RCC 7860 (cell line): ENCODE measurements around the gene NAALADL2.
"Not testable (repeated sequence)": the region's sequence is repeated elsewhere in the genome, so short reads cannot be mapped to it uniquely, and the experiment has no call there.

Experiments used
- DNase-seq: peaks from one replicate; pipeline ENCODE4 v3.0.0-alpha.2; 2015; ENCODE audit warnings: low spot score
- FAIRE-seq: peaks from 2 replicates; lab custom pipeline; 2012; peaks lifted over from hg19 to GRCh38; lab: Jason Lieb, UNC

The NAALADL2 gene

DNA sequence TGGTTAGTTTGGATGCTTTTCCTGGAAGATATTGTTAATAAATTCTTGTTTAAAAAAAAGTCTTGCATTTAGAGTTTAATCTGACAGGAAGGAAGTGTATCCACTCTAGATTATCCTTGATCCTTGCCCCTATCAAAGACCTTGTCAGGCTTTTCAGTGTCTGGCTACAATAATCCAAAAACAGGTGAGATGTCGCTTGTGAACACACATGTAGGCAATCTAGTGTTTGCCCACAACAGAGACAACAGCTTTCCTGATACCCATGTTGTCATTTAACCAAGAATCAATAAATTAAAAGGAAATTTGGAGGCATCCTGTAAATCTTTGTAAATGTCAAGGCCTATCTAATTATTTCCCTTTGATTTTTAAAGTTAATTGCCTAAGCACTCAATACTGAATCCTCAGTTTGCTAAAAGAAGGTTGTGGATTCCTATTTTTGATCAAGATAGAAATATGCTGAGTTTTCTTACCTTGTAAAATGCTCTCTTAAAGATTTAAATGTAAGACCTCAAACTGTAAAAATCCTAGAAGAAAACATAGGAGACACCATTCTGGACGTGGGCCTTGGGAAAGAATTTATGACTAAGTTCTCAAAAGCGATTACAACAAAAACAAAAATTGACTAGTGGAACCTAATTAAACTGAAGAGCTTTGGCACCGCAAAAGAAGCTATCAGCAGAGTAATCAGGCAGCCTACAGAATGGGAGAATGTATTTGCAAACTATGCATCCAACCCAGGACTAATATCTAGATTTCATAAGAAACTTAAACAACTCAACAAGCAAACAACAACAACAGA lies 207.7 kb downstream of the NAALADL2 start:
- no peak for DNase-seq
- no peak for FAIRE-seq

DNA sequence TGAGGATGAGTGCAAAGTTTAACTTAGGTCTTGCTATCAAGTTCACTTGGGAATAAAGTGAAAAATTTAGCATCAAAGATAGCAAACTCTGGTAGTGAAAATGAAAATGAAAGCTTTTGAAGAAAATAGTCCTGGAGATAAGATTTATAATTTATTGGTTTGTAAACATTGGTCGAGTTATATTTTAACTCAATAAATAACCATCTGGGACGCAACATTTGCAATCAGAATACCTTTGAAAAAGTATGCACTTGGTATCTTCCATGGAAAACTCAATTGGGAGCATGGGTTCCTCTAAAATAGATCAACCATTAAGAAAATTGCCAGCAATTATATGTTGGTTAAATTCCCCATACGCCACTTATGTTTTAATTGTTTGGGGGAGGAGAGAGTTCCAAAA lies 209.5 kb downstream of the NAALADL2 start:
- FAIRE-seq, result no peak
- no peak for DNase-seq

GRCh38 chr3:175070946-175071345 lies 211.8 kb downstream of the NAALADL2 start:
- DNase-seq (no peak), FAIRE-seq (no peak)

DNA sequence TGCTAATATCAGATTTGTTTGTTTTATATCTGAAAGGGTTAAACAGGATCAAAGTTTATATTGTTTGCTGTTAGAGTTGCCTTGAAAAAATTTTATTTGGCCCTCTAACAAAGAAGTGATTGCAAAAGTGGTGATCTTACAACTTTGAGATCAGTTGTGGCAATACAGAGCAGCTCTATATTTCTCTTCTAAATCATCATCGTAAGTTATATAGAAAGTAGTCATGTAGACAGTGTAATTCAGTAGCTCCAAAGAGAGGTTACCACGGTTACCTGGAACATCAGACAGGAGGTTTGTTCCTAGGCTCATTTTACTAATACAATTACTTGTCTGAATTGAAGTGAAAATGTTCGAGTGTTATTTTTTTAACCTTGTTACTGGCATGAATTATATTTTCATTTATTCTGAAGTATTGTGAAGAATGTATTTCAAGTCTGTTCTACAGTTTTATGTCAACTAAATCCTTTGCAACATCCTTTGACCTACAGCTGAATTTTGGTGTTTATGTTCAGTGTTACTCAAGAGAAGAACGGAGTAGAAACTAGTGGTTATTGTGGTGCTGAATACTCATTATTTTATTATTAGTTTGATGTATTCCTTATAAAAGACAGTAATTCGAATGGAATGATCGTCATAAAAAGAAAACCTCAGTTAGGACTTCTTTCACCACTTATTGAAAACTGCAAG lies 214.2 kb downstream of the NAALADL2 start:
- DNase-seq, result no peak

GRCh38 chr3:175075269-175075668 lies 216.1 kb downstream of the NAALADL2 start:
- DNase-seq, result no peak
- no peak for FAIRE-seq

More for the DNA sequence above, 214.2 kb downstream of the NAALADL2 start:
- no peak for FAIRE-seq

DNA sequence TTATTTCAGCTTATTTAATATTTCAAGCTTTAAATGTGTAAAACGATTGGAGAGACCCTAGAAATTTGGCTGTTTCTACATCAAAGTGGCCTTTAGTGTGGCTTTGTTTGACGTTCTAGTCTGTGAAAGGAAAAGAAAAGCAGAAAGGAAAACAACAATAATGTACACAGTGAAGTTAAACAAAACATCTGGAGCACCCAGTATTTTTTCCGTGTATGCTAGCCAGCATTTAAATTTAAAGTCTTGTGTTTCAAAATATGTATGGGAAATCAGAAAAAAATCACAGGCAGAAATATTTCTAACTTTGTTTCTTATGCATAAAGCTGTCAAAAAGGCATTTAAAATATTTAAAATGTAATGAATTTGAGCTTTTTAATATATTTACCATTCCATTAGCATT lies 218.1 kb downstream of the NAALADL2 start:
- DNase-seq (no peak), FAIRE-seq (no peak)

- FAIRE-seq, result no peak
Measured at GRCh38 chr3:175082631-175083030, 223.5 kb downstream of the NAALADL2 start.

DNA sequence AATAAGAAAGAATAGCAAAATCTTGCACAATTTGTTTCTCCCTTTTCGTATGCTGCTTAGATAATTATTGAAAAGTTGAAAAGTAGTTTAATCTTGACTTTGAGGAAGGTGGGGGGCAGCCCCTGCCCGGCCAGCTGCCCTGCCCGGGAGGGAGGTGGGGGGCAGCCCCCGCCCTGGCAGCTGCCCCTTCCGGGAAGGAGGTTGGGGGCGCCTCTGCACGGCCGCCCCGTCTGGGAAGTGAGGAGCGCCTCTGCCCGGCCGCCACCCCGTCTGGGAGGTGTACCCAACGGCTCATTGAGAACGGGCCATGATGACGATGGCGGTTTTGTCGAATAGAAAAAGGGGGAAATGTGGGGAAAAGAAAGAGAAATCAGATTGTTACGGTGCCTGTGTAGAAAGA lies 228.0 kb downstream of the NAALADL2 start:
- DNase-seq, FAIRE-seq: not testable (repeated sequence)

More at GRCh38 chr3:175082631-175083030, 223.5 kb downstream of the NAALADL2 start:
- DNase-seq, result no peak

- FAIRE-seq (no peak), DNase-seq (no peak)
Measured at GRCh38 chr3:175088766-175089380, 229.7 kb downstream of the NAALADL2 start.

DNA sequence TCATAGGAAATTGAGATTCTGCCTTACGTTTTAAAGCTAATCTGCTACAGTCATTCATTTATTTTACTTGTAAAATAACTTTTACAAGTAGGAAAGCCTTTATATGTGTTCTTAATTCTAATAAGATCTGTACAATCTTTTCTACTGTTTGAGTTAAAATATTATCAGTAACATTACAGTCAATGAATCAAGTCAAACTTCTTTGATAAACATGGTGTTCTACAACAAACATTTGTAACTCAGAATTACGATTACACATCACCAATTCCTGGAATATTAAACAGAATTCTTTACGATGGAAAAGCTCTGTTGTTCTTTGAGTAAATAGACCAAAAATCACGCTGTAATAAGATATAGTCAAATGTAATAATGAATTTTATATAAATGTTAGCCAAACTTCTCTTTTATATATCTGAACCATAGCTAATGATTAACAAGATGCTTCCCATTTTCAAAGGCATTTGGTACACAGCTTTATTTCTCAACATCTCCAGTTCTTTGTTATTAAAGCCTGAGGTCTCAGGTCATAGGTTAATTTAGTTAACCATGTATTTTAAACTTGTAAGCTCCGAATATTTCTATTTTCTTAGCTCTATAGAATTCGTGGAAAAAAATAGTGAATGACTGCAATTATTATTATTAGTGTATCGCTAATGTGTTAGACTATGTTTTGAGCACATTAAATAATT lies 232.4 kb downstream of the NAALADL2 start:
- DNase-seq, result no peak
- no peak for FAIRE-seq

DNA sequence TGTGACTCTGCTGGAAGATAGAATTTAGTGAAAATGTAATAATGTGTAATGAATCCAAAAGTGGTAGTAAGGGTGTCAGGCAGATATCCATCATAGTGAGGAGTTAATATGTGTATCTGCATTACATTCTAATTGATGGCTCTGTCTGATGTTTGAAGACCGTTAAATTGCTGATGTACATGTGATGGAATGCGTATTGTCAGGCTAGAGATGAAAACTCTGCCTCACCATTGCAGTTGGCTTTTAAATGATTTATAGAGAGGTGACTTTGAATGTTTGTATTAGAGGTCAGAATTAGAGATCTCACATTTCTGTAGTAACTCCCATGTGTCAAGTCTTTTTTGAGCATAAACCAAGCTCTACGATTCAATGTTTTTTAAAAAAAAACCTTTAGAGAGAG lies 234.6 kb downstream of the NAALADL2 start:
- no peak for DNase-seq
- FAIRE-seq, result no peak

DNA sequence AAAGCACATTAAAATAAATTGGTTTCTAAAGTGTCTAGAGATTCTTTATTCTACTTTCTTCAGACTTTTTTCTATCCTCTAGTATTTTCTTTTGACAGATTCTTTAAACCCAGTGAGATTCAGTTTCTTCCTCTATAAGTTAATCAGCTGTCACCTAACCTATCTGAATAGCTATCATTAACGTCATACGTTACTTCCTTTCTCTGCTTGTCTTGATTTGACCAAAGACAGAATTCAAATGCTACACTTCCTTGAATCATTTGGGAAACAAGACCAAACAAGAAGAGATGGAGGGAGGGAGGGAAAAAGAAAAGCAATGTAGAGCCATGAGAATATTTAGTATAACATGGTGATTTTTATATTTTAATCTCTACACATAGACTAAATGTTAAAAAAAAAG lies 235.2 kb downstream of the NAALADL2 start:
- DNase-seq, result no peak
- no peak for FAIRE-seq

GRCh38 chr3:175098644-175099043 lies 239.5 kb downstream of the NAALADL2 start:
- DNase-seq (no peak), FAIRE-seq (no peak)

DNA sequence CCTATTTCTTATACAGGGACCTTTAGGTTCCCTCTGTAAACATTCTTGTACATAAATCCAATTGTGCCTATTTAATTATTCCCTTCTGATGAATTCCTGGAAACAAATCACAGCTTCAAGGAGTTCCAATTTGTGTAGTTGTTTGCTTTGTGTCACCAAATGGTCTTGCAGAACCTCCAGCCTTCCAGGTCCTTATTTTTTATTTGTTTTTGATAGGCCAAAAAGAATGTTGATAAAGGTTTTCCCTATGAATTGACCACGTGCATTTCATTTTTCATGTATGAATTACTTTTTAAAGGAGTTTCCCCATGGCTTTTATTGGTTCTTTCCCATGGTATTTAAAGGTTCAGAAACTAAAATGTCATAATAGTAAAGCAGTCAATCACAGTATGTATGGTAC lies 243.0 kb downstream of the NAALADL2 start:
- DNase-seq, result no peak
- no peak for FAIRE-seq

GRCh38 chr3:175103298-175103697 lies 244.2 kb downstream of the NAALADL2 start:
- no peak for DNase-seq
- FAIRE-seq, result no peak

DNA sequence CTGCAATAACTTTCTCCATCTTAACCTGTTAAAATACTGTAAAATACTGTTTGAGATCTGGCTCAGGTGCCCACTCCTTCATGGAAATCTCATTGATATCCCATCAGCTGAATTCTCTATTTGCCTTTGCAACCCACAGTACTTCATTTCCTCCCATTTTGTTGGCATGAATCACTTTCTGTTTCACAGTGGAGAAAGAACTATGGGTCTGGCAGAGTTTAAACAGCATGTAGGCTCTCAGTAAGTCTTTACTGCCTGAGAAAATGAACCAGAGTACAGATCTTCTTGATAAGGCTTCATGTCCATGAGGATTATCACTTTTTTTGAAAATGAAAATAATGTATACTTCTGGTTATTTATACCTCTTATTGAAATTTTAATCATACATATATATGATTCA lies 245.9 kb downstream of the NAALADL2 start:
- FAIRE-seq (no peak), DNase-seq (no peak)

DNA sequence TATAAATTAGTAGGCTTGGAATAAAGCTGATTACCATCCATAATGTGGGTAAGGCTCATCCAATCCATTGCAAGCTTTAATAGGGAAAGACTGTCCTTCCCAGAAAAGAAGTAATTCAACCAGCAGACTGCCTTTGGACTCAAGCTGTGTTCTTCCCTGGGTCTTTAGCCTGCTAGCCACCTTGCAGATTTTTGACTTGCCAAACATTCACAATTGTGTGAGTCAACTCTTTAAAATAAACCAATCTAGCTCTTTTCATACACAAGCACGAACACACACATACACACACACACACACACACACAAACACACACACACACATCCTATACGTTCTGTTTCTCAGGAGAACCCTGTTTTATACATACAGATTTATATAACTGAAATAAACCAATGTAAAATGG lies 248.1 kb downstream of the NAALADL2 start:
- FAIRE-seq (no peak), DNase-seq (no peak)

- no peak for DNase-seq
- no peak for FAIRE-seq
Measured at GRCh38 chr3:175107995-175108394, 248.9 kb downstream of the NAALADL2 start.

DNA sequence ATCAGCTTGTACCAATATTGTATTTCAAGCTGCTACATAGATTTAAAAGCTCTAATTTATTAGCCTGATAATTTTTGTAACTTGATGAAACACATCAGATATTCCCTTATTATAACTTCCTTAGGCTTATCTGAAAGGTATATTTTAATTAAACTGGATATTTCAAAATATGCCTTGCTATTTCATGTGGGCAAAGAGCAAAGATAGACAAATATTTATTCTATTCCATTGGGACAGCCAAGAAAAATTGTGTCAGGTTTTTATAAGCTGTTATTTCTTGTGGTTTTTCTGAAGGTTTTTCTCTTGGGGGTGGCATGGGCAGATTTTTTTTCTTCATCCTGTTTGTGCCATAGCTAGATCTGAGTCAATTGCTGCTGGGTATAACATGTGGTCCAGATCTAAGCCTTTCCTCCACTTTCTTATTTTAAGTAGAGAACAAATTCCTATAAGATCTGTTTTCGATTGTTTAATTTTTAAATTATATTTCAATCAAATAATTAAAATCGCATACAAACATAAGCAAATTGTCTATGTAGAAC lies 249.5 kb downstream of the NAALADL2 start:
- no peak for FAIRE-seq

GRCh38 chr3:175111036-175111435 lies 251.9 kb downstream of the NAALADL2 start:
- DNase-seq (no peak), FAIRE-seq (no peak)

More for the DNA sequence above, 249.5 kb downstream of the NAALADL2 start:
- no peak for DNase-seq

DNA sequence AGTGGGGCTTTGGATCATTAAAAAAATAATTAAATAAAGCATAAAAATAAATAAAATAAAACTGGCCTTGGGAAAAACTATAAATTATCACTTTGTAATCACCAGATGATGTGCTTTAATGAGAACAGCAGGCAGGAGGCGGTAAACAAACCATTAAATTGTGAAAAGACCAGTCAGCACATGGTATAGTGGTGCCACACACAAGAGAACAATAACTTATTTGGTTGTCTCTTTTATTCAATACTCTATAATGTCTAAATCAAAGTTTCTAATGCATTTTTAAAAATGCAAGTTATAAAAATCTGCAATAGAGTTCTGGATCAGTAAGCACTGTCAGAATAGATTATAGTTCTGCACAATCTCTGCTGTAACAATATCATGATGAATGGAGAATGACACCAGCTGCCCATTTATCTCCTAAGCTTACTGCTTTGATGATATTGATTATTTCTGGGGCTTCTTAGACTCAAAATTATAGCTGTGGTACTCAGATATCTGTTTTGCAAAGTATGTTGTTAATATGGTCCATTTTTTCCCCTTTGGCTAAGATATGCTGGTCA lies 259.3 kb downstream of the NAALADL2 start:
- FAIRE-seq, result no peak

More for the DNA sequence above, 259.3 kb downstream of the NAALADL2 start:
- no peak for DNase-seq
